ENCODE results near the gene GPR18.

DNA sequence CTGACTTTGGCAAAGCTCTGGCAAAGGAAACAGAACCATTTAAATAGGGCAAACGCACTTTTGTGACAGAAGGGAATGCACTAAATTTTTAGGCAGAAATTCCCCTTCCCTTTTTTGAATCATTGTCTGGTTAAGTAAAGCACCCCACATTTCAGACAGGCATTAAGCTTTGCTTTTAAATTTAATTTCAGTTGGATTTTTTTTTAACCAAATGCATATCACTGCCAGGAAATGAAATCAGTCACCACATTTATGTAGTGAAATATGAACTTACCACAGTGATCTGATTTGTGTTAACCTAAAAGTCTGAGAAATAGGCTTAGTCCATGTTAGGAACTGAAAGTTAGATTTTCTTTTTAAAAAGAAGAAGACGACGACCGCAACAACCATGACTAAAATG is 38.2 kb upstream of the GPR18 start:
- TF ChIP-seq, protein P1, sequence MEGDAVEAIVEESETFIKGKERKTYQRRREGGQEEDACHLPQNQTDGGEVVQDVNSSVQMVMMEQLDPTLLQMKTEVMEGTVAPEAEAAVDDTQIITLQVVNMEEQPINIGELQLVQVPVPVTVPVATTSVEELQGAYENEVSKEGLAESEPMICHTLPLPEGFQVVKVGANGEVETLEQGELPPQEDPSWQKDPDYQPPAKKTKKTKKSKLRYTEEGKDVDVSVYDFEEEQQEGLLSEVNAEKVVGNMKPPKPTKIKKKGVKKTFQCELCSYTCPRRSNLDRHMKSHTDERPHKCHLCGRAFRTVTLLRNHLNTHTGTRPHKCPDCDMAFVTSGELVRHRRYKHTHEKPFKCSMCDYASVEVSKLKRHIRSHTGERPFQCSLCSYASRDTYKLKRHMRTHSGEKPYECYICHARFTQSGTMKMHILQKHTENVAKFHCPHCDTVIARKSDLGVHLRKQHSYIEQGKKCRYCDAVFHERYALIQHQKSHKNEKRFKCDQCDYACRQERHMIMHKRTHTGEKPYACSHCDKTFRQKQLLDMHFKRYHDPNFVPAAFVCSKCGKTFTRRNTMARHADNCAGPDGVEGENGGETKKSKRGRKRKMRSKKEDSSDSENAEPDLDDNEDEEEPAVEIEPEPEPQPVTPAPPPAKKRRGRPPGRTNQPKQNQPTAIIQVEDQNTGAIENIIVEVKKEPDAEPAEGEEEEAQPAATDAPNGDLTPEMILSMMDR (IDR thresholded peaks at IDR 0.05): no peak
- no peak for TF ChIP-seq POLR2A (IDR thresholded peaks at IDR 0.05)
- no peak for TF ChIP-seq POLR2AphosphoS5 (IDR thresholded peaks at IDR 0.05)
- TF ChIP-seq EP300 (IDR thresholded peaks at IDR 0.05): no peak

All from stomach (tissue), 4 donors.